ENCODE results near the gene ITPR3. TPM values are rescaled to one million over a fixed set of nuclear protein-coding genes. Genes with fewer than 3 reads are reported as not detected.

ITPR3 gene
- total RNA-seq, 1 experiment from 2014 or later, result 103 TPM

- TF ChIP-seq TCF7L2 (IDR thresholded peaks at IDR 0.05; ENCODE audit: borderline replicate concordance, extremely low read depth, insufficient read depth, insufficient read length) (no peak), EZH2 (IDR thresholded peaks at IDR 0.05) (no peak)
- TF ChIP-seq, protein P1, sequence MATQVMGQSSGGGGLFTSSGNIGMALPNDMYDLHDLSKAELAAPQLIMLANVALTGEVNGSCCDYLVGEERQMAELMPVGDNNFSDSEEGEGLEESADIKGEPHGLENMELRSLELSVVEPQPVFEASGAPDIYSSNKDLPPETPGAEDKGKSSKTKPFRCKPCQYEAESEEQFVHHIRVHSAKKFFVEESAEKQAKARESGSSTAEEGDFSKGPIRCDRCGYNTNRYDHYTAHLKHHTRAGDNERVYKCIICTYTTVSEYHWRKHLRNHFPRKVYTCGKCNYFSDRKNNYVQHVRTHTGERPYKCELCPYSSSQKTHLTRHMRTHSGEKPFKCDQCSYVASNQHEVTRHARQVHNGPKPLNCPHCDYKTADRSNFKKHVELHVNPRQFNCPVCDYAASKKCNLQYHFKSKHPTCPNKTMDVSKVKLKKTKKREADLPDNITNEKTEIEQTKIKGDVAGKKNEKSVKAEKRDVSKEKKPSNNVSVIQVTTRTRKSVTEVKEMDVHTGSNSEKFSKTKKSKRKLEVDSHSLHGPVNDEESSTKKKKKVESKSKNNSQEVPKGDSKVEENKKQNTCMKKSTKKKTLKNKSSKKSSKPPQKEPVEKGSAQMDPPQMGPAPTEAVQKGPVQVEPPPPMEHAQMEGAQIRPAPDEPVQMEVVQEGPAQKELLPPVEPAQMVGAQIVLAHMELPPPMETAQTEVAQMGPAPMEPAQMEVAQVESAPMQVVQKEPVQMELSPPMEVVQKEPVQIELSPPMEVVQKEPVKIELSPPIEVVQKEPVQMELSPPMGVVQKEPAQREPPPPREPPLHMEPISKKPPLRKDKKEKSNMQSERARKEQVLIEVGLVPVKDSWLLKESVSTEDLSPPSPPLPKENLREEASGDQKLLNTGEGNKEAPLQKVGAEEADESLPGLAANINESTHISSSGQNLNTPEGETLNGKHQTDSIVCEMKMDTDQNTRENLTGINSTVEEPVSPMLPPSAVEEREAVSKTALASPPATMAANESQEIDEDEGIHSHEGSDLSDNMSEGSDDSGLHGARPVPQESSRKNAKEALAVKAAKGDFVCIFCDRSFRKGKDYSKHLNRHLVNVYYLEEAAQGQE (IDR thresholded peaks at IDR 0.05; ENCODE audit: low read depth), result no peak
These were observed 71.1 kb downstream of the ITPR3 start (continued) for GRCh38 chr6:33692078-33692759.

GRCh38 chr6:33692760-33693158, 71.6 kb downstream of the ITPR3 start:
- Histone ChIP-seq H3K27ac (ENCODE audit: low read depth, low read length) (no peak overlapping the region), H3K27me3 (ENCODE audit: insufficient read depth, low read length) (no peaks in the 10 kb centered on the region), H2AFZ (ENCODE audit: low read depth, low read length, poor library complexity, severe bottlenecking) (no peak overlapping the region), H3K9me3 (ENCODE audit: control insufficient read depth in 1 of 2, insufficient read depth in 1 of 2, low read depth in 1 of 2, low read length in 2 of 2) (no peaks in the 10 kb centered on the region), H3K9ac (ENCODE audit: low read length) (no peak overlapping the region), H3K36me3 (ENCODE audit: control insufficient read depth in 1 of 2, insufficient read depth in 2 of 2, low read length in 2 of 2) (peaks cover 28 to 70% of the 10 kb centered on the region in 2 experiments; a peak in 3 of 4 replicates), H3K4me1 (ENCODE audit: control insufficient read depth in 1 of 2, insufficient read depth in 2 of 2, low read length in 2 of 2) (peaks cover 4 to 5% of the 10 kb centered on the region in 2 experiments; a peak in 2 of 4 replicates), H3K4me3 (replicated peaks in 1 of 2; ENCODE audit: low read depth in 1 of 2, low read length in 2 of 2) (no peak overlapping the region), H3K79me2 (ENCODE audit: insufficient read depth, low read length) (peaks cover 3% of the 10 kb centered on the region; the same call in 1 of the 2 replicates), H3K4me2 (ENCODE audit: low read length) (no peak overlapping the region), H3K9me2 (ENCODE audit: insufficient read depth) (no peaks in the 10 kb centered on the region), H4K20me1 (ENCODE audit: insufficient read depth) (no peaks in the 10 kb centered on the region)
- CTCF ChIA-PET, result no interaction called here
- POLR2A ChIA-PET, result no interaction called here
- DNase-seq (ENCODE audit: low read depth, low spot score) (no peak), ATAC-seq (no peak)
- intact Hi-C loops (cut with micrococcal nuclease), result no loop called here
- no TSS peak for BruUV-seq (replicated peaks)
- RAD21 ChIA-PET (ENCODE audit: low non-redundant PET in 1 of 2, low total read pairs in 2 of 2, uncharacterized antibody in 2 of 2, unreplicated experiment in 2 of 2), result no interaction called here
- no peak for TF ChIP-seq FOSL1 (IDR thresholded peaks at IDR 0.05; ENCODE audit: low read depth)
- 0 out of 2 replicates have a peak, but pooled peaks have one; percentile 3 for TF ChIP-seq POLR2AphosphoS5 (IDR thresholded peaks at IDR 0.05; ENCODE audit: low read depth, low read length)
